GM18511 (cell line): ENCODE measurements around the gene TMEM239.
"Not testable (repeated sequence)": the region's sequence is repeated elsewhere in the genome, so short reads cannot be mapped to it uniquely, and the experiment has no call there.

Experiments used
- ATAC-seq: cut with Tn5 transposase; IDR thresholded peaks from one replicate; pipeline ENCODE4 v1.9.1; 2021; ENCODE audit warnings: mild to moderate bottlenecking, moderate library complexity; ENCODE audit not compliant: unreplicated experiment

The TMEM239 gene

DNA sequence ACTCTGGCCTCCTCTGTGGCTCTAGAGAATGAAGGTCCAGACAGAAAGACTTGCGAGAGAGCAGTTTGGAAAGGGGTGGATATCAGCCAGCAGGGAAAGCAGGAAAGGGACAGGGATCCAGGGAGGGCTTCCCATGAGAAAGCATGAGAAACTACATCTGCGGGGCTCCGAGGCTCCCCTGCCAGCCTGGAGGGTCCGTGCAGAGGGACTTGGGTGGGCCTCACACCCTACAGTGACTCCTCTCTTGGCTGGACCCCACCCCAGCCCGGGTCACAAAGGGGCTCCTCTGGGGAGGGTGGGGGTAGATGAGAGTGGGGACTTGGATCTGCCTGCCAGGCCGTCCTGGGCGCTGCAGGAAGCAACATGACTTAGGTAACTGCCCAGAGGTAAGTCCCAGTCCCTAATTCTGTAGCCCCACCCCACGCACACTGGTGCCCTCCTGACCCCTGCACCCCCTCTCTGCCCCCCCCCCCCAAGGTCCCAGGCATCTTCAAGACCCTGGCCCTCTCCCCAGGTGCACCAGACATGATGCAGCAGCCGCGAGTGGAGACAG, at the start of gene TMEM239:
Gene TMEM239, plus strand, starts transcription at position 335 of the 553 bp plus-strand sequence. Its CDS starts 191 bp downstream, at position 526.
- ATAC-seq = no peak

DNA sequence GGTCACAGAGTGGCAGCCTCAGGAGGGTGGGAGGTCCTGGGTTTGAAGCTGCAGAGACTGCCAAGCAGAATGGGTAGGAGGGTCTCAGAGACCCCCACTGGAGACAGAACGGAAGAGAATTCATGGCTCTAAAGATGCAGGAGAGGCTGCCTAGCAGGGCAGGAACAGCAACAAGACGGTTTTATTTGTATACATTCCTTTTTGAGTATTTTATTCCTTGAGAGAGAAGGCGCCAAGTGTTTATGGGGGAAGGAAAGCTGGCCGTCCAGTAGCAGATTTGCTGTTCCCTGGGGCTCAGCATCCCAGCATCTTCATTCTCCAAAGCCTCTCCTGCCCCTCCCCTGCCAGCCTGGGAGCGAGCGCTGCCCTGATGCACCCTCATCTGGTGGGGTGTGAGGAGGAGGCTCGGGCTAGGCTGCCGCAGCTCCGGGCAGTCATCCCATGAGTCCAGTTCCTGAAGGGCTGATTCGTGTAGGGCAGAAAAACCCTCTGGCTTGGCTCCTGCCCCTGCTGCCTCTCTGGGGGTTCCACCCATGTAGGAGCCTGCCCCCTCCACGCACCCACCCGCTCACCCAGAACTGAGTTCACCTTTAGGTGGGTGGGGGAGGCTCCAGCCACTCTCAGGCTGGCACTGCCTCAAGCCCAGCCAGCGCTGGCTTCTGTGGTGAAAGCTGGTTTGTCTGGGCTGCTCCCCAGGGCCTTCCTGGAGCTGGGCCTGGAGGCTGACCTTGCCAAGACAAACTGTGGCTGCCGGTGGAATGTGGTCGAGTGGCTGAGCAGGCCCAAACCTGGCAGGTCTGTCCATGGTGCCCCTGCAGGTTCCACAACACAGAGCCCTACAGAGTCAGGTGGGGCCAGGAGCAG, 48.2 kb upstream of the TMEM239 start:
- ATAC-seq = no peak

DNA sequence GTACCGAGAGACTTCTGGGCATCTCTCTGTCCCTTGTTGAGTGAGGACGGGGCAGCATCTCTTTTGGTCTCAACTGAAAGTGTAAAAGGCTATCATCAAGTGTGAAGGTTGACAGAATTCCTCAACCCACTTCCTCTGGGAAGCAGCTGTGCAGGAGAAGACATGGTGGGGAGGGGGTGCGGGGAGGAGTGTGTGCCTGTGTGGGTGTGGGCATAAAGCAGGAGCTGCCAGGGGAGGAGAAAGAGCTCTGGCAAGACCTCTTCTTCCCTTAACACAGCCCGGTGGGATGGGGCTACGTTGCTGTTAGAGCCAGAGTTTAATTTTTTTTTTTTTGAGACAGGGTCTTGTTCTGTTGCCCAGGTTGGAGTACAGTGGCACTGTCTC, 47.5 kb upstream of the TMEM239 start:
- ATAC-seq = no peak

DNA sequence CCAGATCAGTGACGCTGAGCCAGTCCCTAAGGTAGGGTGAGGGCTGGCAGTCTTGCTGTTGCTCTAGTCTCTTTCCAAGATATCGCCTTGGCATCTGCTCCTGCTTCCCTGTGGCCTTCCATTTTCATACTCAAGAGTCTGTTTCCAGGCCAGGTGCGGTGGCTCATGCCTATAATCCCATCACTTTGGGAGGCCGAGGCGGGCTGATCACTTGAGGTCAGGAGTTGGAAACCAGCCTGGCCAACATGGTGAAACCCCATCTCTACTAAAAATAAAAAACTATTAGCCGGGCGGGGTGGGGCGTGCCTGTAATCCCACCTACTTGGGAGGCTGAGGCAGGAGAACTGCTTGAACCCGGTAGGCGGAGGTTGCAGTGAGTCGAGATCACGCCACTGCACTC, 46.1 kb upstream of the TMEM239 start:
- not testable (repeated sequence) for ATAC-seq

- ATAC-seq = no peak
Measured at GRCh38 chr20:2771631-2772080, 44.5 kb upstream of the TMEM239 start.

GRCh38 chr20:2773812-2774211, 42.4 kb upstream of the TMEM239 start:
- ATAC-seq = no peak

DNA sequence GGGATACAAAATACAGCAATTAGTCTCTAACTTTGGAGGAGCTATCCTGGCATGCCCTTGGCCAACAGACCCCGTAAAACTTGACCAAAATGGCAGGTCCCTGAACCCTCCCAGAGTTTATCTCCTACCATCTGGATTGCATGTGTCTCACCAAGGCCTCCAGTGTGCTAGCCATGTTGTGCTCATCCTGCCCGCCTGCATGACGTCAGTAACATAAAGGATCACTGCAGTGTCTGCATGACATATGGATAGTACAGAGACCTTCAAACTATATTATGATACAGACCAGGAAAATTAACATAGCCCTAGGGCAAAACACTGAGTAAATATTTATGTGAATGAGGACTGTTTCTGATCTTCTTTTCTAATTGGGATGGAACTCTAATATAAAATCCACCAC, 41.0 kb upstream of the TMEM239 start:
- ATAC-seq = no peak

- no peak for ATAC-seq
Measured at GRCh38 chr20:2778602-2779321, 37.4 kb upstream of the TMEM239 start.

DNA sequence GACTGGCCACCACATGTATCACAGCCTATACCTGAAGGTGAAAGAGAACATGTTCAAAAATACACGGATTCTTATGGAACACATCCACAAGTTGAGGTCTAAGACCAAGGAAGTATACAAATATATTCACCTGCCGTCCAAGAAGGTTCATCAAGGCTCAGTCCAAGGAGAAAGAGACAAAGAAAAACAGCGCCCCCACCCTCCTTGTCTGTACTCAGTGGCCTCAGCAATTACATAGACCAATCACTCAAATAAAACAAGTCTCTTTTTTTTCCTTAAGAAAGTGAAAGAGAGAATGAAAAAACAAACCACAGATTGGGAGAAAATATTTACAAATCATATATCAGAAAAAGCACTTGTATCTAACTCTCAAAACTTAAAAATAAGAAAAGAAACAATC, 35.2 kb upstream of the TMEM239 start:
- ATAC-seq = no peak

DNA sequence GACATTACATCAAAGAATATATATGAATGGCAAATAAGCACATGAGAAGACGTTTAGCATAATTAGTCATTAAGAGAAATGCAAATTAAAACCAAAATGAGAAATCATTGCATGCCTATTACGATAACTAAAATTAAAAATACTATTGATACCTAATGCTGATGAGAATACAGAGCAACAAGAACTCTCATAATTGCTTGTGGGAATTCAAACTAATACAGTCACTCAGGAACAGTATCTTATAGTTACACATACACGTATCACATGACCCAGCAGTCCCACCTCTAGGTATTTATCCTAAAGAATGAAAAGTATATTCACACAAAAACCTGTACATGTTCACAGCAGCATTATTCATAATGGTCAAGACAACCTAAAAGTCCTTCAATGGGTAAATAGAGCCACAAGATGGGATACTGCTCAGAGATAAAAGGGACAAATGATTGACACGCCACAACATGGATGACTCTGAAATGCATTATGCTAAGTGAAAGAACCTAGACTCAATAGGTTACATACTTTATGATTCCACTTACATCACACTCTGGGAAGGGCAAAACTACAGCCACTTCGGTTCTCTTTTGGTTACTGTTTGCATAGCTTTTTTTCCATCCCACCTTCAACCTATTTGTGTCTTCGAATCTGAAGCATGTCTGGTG, 32.1 kb upstream of the TMEM239 start:
- ATAC-seq = no peak

DNA sequence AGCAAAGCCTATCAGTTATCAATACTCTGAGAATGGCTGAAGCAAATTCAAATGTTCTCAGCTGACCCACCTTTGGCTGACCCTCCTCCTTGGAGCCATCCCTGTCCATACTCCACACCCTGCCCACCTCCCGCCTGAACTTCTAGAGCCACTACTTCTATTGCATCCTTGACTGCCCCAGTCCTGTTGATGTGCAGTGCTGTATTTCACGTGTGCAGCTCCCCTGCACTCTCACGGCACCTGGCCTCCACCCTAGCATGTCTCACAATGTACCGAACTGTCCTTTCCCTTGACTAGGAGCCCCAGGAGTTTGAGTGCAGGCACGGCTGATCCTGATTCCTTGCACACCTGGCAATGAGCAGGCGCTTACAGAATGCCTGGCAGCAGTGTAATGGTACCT, 22.7 kb upstream of the TMEM239 start:
- no peak for ATAC-seq

- no peak for ATAC-seq
Measured at GRCh38 chr20:2794202-2794748, 21.9 kb upstream of the TMEM239 start.

- ATAC-seq = no peak
Measured at GRCh38 chr20:2794866-2795447, 21.2 kb upstream of the TMEM239 start.

GRCh38 chr20:2795451-2795850, 20.7 kb upstream of the TMEM239 start:
- no peak for ATAC-seq

DNA sequence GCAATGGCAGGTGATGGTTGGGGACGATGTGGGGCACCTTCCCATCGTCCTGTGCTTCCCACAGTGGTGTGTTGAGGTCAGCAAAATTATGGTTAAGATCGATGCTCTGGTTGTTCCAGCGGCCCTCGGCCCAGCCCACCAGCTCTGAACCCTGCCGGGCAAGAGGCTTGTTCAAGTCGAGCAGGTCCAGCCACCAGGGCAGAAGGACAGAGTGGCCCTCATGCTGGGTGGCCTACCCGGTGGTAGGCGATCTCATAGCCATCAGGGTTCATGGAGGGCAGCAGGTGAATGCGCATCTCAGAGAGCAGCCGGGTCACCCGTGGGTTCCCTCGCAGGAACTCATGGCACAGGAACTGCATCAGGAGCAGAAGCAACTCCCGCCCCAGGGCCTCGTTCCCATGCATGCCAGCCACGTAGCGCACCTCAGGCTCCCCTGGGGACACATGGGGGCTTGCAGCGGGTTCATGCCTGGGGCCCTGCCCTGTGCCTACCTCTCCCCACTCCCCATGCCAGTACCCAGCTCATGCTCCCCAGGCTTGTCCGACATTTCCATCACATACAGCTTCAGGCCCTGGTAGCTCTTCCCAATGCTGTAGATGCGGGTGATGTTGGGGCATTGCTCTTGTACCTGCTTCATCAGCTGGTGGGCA, 20.0 kb upstream of the TMEM239 start:
- no peak for ATAC-seq

- ATAC-seq = no peak
Measured at GRCh38 chr20:2797136-2797983, 18.8 kb upstream of the TMEM239 start.

- ATAC-seq = no peak
Measured at GRCh38 chr20:2798095-2798805, 17.9 kb upstream of the TMEM239 start.

GRCh38 chr20:2798814-2799213, 17.4 kb upstream of the TMEM239 start:
- no peak for ATAC-seq

- no peak for ATAC-seq
Measured at GRCh38 chr20:2799271-2799670, 16.9 kb upstream of the TMEM239 start.
